Neural crest cell (in vitro differentiated cells): Measurements from ENCODE around the gene SVIP. TPM values are rescaled to one million over a fixed set of nuclear protein-coding genes. Genes with fewer than 3 reads are reported as not detected.

ENCODE experiments used
- DNase-seq: peaks from one replicate; pipeline ENCODE4 v3.0.0; 2021; ENCODE audit warnings: low read depth, mixed read lengths, low spot score
- H3K27ac Mint-ChIP-seq: one replicate; pipeline ENCODE4 v1.8.0; 2021; ENCODE audit warnings: mild to moderate bottlenecking, mixed read lengths; ENCODE audit not compliant: unreplicated experiment
- H3K27me3 Mint-ChIP-seq: 2 replicates; pipeline ENCODE4 v1.8.0; 2021; ENCODE audit warnings: low read depth, mild to moderate bottlenecking, mixed read lengths
- H3K36me3 Mint-ChIP-seq: 2 replicates; pipeline ENCODE4 v1.8.0; 2021; ENCODE audit warnings: low read depth, mild to moderate bottlenecking, mixed read lengths
- H3K4me1 Mint-ChIP-seq: 2 replicates; pipeline ENCODE4 v1.8.0; 2021; ENCODE audit warnings: mixed read lengths
- H3K4me3 Mint-ChIP-seq: one replicate; pipeline ENCODE4 v1.8.0; 2021; ENCODE audit warnings: mild to moderate bottlenecking, mixed read lengths
- H3K9me3 Mint-ChIP-seq: 2 replicates; pipeline ENCODE4 v1.8.0; 2021; ENCODE audit warnings: mixed read lengths
- total RNA-seq: library from RNA; stranded (reverse); gene quantifications from 2 replicates; pipeline ENCODE4 v1.2.1, GENCODE V29; 2021
- TF ChIP-seq, protein P1 (sequence below): fragments of 200-600 bp; sonication (generic); conservative IDR thresholded peaks from 2 replicates; pipeline ENCODE4 v1.5.0; 2021; ENCODE audit warnings: antibody characterized with exemption, mild to moderate bottlenecking

SVIP gene
- total RNA-seq, 1 donor from 2014 or later, result 32.5 TPM

DNA sequence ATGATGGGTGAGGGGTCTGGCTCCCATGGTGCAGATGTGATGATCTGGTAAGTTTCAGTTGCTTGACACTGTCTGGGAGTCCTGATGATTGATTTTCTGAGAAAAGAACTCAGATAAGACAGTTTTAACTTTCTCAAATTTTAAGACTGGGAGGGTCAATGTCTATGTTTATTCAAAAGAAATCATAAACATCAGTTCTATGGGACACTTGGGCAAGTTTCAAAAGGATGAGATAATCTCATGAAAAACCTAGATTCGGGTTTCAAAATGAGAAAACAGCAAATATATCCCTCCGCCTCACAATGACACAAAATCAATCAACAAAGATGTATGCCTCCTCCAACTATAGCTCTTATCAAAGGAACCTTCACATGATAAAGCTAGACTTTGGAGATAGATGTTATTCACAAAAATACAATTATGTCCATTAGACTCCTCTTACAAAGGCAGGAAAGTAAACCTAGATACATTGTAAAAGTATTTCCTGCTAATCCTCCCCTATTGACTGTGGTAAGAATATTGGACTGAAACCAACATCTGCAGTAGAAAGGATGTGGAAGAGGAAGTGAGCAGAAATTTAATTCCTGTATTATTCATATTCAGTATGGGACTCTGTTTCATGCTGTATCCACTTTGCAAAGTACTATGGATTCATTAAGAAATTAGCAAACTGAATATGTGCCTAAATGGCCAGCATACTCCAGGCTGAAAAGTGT lies 21.6 kb downstream of the SVIP start:
- TF ChIP-seq, protein P1, sequence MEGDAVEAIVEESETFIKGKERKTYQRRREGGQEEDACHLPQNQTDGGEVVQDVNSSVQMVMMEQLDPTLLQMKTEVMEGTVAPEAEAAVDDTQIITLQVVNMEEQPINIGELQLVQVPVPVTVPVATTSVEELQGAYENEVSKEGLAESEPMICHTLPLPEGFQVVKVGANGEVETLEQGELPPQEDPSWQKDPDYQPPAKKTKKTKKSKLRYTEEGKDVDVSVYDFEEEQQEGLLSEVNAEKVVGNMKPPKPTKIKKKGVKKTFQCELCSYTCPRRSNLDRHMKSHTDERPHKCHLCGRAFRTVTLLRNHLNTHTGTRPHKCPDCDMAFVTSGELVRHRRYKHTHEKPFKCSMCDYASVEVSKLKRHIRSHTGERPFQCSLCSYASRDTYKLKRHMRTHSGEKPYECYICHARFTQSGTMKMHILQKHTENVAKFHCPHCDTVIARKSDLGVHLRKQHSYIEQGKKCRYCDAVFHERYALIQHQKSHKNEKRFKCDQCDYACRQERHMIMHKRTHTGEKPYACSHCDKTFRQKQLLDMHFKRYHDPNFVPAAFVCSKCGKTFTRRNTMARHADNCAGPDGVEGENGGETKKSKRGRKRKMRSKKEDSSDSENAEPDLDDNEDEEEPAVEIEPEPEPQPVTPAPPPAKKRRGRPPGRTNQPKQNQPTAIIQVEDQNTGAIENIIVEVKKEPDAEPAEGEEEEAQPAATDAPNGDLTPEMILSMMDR, result no peak
- DNase-seq, result no peak
- H3K4me1 Mint-ChIP-seq, result no peaks in the 10 kb centered on the region
- H3K27ac Mint-ChIP-seq, result no peak overlapping the region
- peaks cover 7% of the 10 kb centered on the region for H3K36me3 Mint-ChIP-seq
- no peaks in the 10 kb centered on the region for H3K27me3 Mint-ChIP-seq
- peaks cover 11% of the 10 kb centered on the region for H3K9me3 Mint-ChIP-seq
- H3K4me3 Mint-ChIP-seq, result no peak overlapping the region

DNA sequence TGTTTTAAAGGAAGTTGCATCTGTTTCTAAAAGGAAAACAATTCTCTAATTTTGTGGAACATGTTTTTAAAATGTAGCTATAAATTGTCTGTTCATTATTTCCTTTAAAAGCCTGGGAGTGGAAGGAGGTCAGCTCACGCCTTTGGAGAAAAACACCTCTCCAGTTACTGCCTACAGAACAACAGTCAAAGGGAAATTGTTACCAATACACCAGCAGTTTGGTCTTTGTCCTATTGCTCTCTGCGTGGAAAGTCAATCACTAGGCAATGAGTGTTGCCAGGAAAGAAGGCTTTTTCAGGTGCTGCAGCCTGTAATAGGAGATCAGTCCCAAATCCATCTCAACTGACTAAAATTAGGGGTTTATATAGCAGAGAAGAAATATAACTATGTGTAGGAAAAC lies 22.2 kb downstream of the SVIP start:
- TF ChIP-seq, protein P1, result no peak
- H3K27ac Mint-ChIP-seq, result no peak overlapping the region
- peaks cover 11% of the 10 kb centered on the region for H3K9me3 Mint-ChIP-seq
- no peak overlapping the region for H3K4me3 Mint-ChIP-seq
- no peak for DNase-seq
- H3K4me1 Mint-ChIP-seq, result no peaks in the 10 kb centered on the region
- no peaks in the 10 kb centered on the region for H3K27me3 Mint-ChIP-seq
- H3K36me3 Mint-ChIP-seq, result peaks cover 7% of the 10 kb centered on the region

DNA sequence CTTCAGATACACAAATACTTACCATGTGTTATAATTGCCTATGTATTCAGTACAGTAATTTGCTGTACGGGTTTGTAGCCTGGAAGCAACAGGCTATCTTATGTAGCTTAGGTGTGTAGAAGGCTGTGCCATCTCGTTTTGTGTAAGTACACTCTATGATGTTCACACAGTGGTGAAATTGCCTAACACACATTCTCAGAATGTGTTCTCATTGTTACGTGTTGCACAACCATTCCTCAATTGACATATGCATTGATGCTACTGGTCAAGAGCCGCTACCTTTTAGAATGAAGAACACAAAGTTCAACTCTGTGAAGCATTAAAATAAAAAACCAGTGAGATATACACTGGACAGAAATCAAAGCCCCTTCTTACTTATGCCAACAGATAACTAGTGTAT lies 26.7 kb downstream of the SVIP start:
- H3K27me3 Mint-ChIP-seq, result no peaks in the 10 kb centered on the region
- H3K4me3 Mint-ChIP-seq, result no peak overlapping the region
- no peaks in the 10 kb centered on the region for H3K36me3 Mint-ChIP-seq
- TF ChIP-seq, protein P1, result no peak
- H3K27ac Mint-ChIP-seq, result no peak overlapping the region
- peaks cover 3% of the 10 kb centered on the region for H3K9me3 Mint-ChIP-seq
- DNase-seq, result no peak
- no peaks in the 10 kb centered on the region for H3K4me1 Mint-ChIP-seq

DNA sequence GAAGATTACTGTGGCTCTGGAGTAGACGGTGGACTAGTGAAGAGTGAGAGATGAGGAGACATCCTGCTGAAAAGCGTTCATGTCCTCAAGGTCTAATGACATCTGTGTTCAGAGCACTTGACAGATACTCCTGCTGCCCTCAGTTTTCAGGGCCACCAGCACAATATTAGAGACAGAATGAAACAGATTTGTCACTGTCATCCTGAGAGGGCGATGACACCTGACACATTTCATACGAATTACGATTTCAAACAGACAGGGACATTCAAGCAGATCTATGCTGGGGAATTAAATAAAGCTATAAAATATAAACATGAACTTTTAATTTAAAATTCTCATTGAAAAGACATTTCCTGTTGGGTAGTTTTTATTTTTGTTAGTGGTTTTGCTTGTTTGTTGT lies 29.1 kb downstream of the SVIP start:
- H3K36me3 Mint-ChIP-seq, result no peaks in the 10 kb centered on the region
- TF ChIP-seq, protein P1, result no peak
- H3K4me3 Mint-ChIP-seq, result no peak overlapping the region
- no peak overlapping the region for H3K27ac Mint-ChIP-seq
- no peaks in the 10 kb centered on the region for H3K9me3 Mint-ChIP-seq
- H3K4me1 Mint-ChIP-seq, result no peaks in the 10 kb centered on the region
- H3K27me3 Mint-ChIP-seq, result no peaks in the 10 kb centered on the region
- no peak for DNase-seq

DNA sequence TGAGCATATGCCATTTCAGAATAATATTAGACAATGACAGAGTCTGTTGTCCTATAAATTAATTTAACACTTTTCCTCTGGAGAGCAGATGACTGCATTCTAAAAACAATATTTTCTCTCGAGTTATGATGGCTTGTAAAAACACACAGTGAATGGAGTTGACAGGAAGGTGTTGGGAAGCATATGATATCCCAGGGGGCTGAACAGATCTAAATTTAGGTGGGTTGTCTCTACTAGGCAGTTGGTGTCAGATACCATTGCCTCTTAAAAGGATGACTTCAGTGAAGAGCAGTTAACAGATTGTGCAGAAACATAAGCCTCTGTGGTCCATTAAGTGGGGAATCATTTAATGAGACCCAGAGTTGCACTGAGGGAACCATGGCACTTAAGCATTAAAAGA lies 30.7 kb downstream of the SVIP start:
- no peaks in the 10 kb centered on the region for H3K9me3 Mint-ChIP-seq
- H3K4me3 Mint-ChIP-seq, result no peak overlapping the region
- peaks cover 4% of the 10 kb centered on the region for H3K4me1 Mint-ChIP-seq
- no peak for DNase-seq
- TF ChIP-seq, protein P1, result no peak
- H3K36me3 Mint-ChIP-seq, result no peaks in the 10 kb centered on the region
- no peak overlapping the region for H3K27ac Mint-ChIP-seq
- no peaks in the 10 kb centered on the region for H3K27me3 Mint-ChIP-seq
